GM12878 (cell line): Measurements from ENCODE around the gene PUS7L. TPM values are rescaled to one million over a fixed set of nuclear protein-coding genes. Genes with fewer than 3 reads are reported as not detected.

Experiments
- ATAC-seq: fragments of 200-7000 bp; cut with Tn5 transposase; 3 replicates; pipeline ENCODE4 v1.9.1; 2020; ENCODE audit warnings: mild to moderate bottlenecking, moderate library complexity
- Bru-seq: library from RNA; stranded (reverse); fragments of 400-500 nt; gene quantifications from one replicate; lab custom pipeline; 2021; lab: Mats Ljungman, UMichigan
- BruChase-seq, 2 experiments: library from RNA; stranded (reverse); fragments of 400-500 nt; gene quantifications; one replicate each; lab custom pipeline; 2021; lab: Mats Ljungman, UMichigan
- BruUV-seq: library from RNA; stranded (reverse); fragments of 400-500 nt; replicated peaks from 2 replicates; lab custom pipeline; 2021; lab: Mats Ljungman, UMichigan
- CTCF ChIA-PET: fragments of 300-600 bp; sonication (Branson Sonifier 250); formaldehyde crosslinking; extraction: SDS; loops from one replicate; lab custom pipeline; 2021; ENCODE audit warnings: inconsistent platforms; lab: Yijun Ruan, JAX
- POLR2A ChIA-PET: fragments of 350-600 bp; formaldehyde crosslinking; extraction: SDS; loops from one replicate; lab custom pipeline; 2021; ENCODE audit warnings: inconsistent platforms; lab: Charles Lee
- RAD21 ChIA-PET: fragments of 300-600 bp; sonication (Branson Sonifier 250); formaldehyde crosslinking; loops from one replicate; lab custom pipeline; 2023; ENCODE audit warnings: antibody characterized with exemption; ENCODE audit not compliant: unreplicated experiment; lab: Charles Lee
- SMC1A ChIA-PET: fragments of 300-600 bp; sonication (Branson Sonifier 250); formaldehyde crosslinking; loops from one replicate; lab custom pipeline; 2023; ENCODE audit not compliant: unreplicated experiment, uncharacterized antibody; lab: Charles Lee
- DNase-seq: peaks from one replicate; pipeline ENCODE4 v3.0.0-alpha.2; 2011; ENCODE audit warnings: low read depth, low spot score
- FAIRE-seq: peaks from 3 replicates; lab custom pipeline; 2011; peaks lifted over from hg19 to GRCh38; lab: Jason Lieb, UNC
- H2AFZ ChIP-seq: 2 replicates; pipeline ENCODE4 v1.6.0; 2011; ENCODE audit warnings: low read depth, low read length, control low read depth; ENCODE audit not compliant: control insufficient read depth
- H3K27ac ChIP-seq: 2 replicates; pipeline ENCODE4 v1.5.1; 2011; ENCODE audit warnings: control low read depth; ENCODE audit not compliant: control insufficient read depth, insufficient read depth
- H3K27me3 ChIP-seq, 2 experiments: replicated peaks in 1 of 2; 2 replicates each; pipeline versions ENCODE4 v1.6.0 to v1.6.1; 2011; ENCODE audit warnings: low read length in 1 of 2; ENCODE audit not compliant: control insufficient read depth in 2 of 2, insufficient read depth in 2 of 2
- H3K36me3 ChIP-seq, 2 experiments: 2 replicates each; pipeline ENCODE4 v1.5.1; 2011; ENCODE audit warnings: low read length in 1 of 2; ENCODE audit not compliant: control insufficient read depth in 2 of 2, insufficient read depth in 2 of 2
- H3K4me1 ChIP-seq: 2 replicates; pipeline ENCODE4 v1.6.1; 2011; ENCODE audit warnings: mild to moderate bottlenecking, low read length, moderate library complexity, mixed read lengths; ENCODE audit not compliant: control insufficient read depth, insufficient read depth
- H3K4me2 ChIP-seq: 2 replicates; pipeline ENCODE4 v1.6.0; 2011; ENCODE audit warnings: control low read depth; ENCODE audit not compliant: control insufficient read depth, insufficient read depth
- H3K4me3 ChIP-seq: fragments of 200-600 bp; sonication (generic); 2 replicates; pipeline ENCODE4 v1.5.1; 2016
- H3K79me2 ChIP-seq: 2 replicates; pipeline ENCODE4 v1.6.0; 2011; ENCODE audit warnings: low read length; ENCODE audit not compliant: control insufficient read depth, insufficient read depth
- H3K9ac ChIP-seq: 2 replicates; pipeline ENCODE4 v1.8.0; 2011; ENCODE audit warnings: low read length, control low read depth, mixed read lengths; ENCODE audit not compliant: control insufficient read depth, insufficient read depth
- H3K9me3 ChIP-seq: replicated peaks from 3 replicates; pipeline ENCODE4 v1.5.1; 2011; ENCODE audit warnings: mild to moderate bottlenecking, low read length; ENCODE audit not compliant: control insufficient read depth, insufficient read depth
- H4K20me1 ChIP-seq: 2 replicates; pipeline ENCODE4 v1.6.0; 2011; ENCODE audit not compliant: control insufficient read depth, insufficient read depth
- ATF7 ChIP-seq: fragments of 450-650 bp; IDR thresholded peaks from 2 replicates; pipeline ENCODE4 v1.6.1; 2016; ENCODE audit warnings: low read depth, mild to moderate bottlenecking
- EP300 ChIP-seq, 2 experiments: fragments of 150-350 bp in 1 of 2; IDR thresholded peaks; 2 replicates each; pipeline ENCODE4 v1.6.1; 2011 to 2012; ENCODE audit warnings: low read depth in 2 of 2, low read length in 2 of 2, borderline replicate concordance in 1 of 2, improper control_type of control experiment in 1 of 2, inconsistent platforms in 1 of 2; ENCODE audit not compliant: control insufficient read depth in 1 of 2
- GABPA ChIP-seq: IDR thresholded peaks from 2 replicates; pipeline ENCODE4 v1.6.1; 2014; ENCODE audit warnings: antibody characterized with exemption, low read depth, mild to moderate bottlenecking, inconsistent platforms
- MAX ChIP-seq: IDR thresholded peaks from 2 replicates; pipeline ENCODE4 v1.6.1; 2012; ENCODE audit warnings: low read depth, low read length, improper control_type of control experiment
- MEF2B ChIP-seq: fragments of 450-650 bp; IDR thresholded peaks from 2 replicates; pipeline ENCODE4 v1.6.1; 2018; ENCODE audit warnings: mild to moderate bottlenecking, moderate library complexity; ENCODE audit not compliant: partially characterized antibody, poor library complexity, severe bottlenecking
- NFIC ChIP-seq: IDR thresholded peaks from 2 replicates; pipeline ENCODE4 v1.6.1; 2012; ENCODE audit warnings: low read depth, mild to moderate bottlenecking, inconsistent platforms, low read length, moderate library complexity
- NFYA ChIP-seq: IDR thresholded peaks from 2 replicates; pipeline ENCODE4 v1.6.1; 2011; ENCODE audit warnings: low read depth, mild to moderate bottlenecking, low read length, improper control_type of control experiment, borderline replicate concordance
- RAD21 ChIP-seq: IDR thresholded peaks from 2 replicates; pipeline ENCODE4 v1.6.1; 2011; ENCODE audit warnings: mild to moderate bottlenecking, low read depth, low read length, moderate library complexity; ENCODE audit not compliant: insufficient read depth
- RELA ChIP-seq: fragments of 450-650 bp; IDR thresholded peaks from 2 replicates; pipeline ENCODE4 v1.8.0; 2014; ENCODE audit warnings: borderline replicate concordance; ENCODE audit not compliant: partially characterized antibody
- SKIL ChIP-seq: fragments of 450-650 bp; IDR thresholded peaks from 2 replicates; pipeline ENCODE4 v1.6.1; 2017; ENCODE audit warnings: mild to moderate bottlenecking, low read depth, inconsistent platforms; ENCODE audit not compliant: poor library complexity, severe bottlenecking
- SMAD5 ChIP-seq: IDR thresholded peaks from 2 replicates; pipeline ENCODE4 v1.6.1; 2016; ENCODE audit warnings: antibody characterized with exemption, low read depth
- SMC3 ChIP-seq: IDR thresholded peaks from 2 replicates; pipeline ENCODE4 v1.6.1; 2011; ENCODE audit warnings: low read length, improper control_type of control experiment, borderline replicate concordance
- YBX1 ChIP-seq: fragments of 450-650 bp; IDR thresholded peaks from 2 replicates; pipeline ENCODE4 v1.6.1; 2016; ENCODE audit warnings: antibody characterized with exemption
- ZZZ3 ChIP-seq: IDR thresholded peaks from 2 replicates; pipeline ENCODE4 v1.6.1; 2011; ENCODE audit warnings: low read depth; ENCODE audit not compliant: control insufficient read depth, insufficient read length
- WGBS: methylation state at CpG from one replicate; pipeline ENCODE4 v1.1.6; 2016; ENCODE audit warnings: low lambda C conversion rate; ENCODE audit not compliant: insufficient replicate concordance, insufficient coverage; ENCODE audit errors: missing lambda C conversion rate; 5-methylcytosine and 5-hydroxymethylcytosine counted together
- in situ Hi-C: fragments of 300-500 bp; cut with MboI; formaldehyde crosslinking; loops from 9 replicates; pipeline ENCODE4 v1.14.3; 2018; ENCODE audit warnings: mixed read lengths
- intact Hi-C: fragments of 100-400 bp; cut with micrococcal nuclease; formaldehyde crosslinking; loops from one replicate; pipeline ENCODE4 v1.14.2; 2022; ENCODE audit not compliant: unreplicated experiment
- long read RNA-seq, 2 experiments: library from polyadenylated mRNA; unstranded; transcript quantifications; one replicate each; pipeline ENCODE4 v2.0.0, GENCODE V29; 2019 to 2020
- polyA minus RNA-seq, 3 experiments: library from RNA; depleted of rRNA, polyadenylated mRNA; stranded (reverse); fragments of >200 nt; gene quantifications; 2 replicates each; pipeline ENCODE4 v1.2.3, GENCODE V29; 2011
- polyA plus RNA-seq, 11 experiments: library from polyadenylated mRNA; depleted of rRNA in 4 of 11; unstranded in 6 of 11; stranded (reverse) in 5 of 11; fragments of >200 nt; fragmentation: Nextera tagmentation in 4 of 11; fragmentation: Illumina TruSeq in 1 of 11; extraction: Ambion mirVana in 4 of 11; extraction: Trizol in 1 of 11; gene quantifications; 1 replicate in 1 of 11; 2 replicates in 10 of 11; pipeline versions ENCODE4 v1.2.1 to v1.2.3, GENCODE V29; 2011 to 2016; ENCODE audit warnings: inconsistent platforms in 2 of 11, missing spikeins in 2 of 11, low read depth in 1 of 11
- total RNA-seq, 4 experiments: library from RNA; depleted of rRNA in 3 of 4; stranded (reverse); fragments of >200 nt in 3 of 4; fragmentation: Illumina TruSeq in 1 of 4; extraction: Trizol in 1 of 4; gene quantifications; 2 replicates each; pipeline versions ENCODE4 v1.2.1 to v1.2.3, GENCODE V29; 2013 to 2021

The PUS7L gene
- 68.2 and 69.9 TPM in 2 replicates for total RNA-seq (2013; cell fraction: nucleolus; rRNA removed)
- total RNA-seq (2014; rRNA removed) (14.1 and 17.7 TPM in 2 replicates), total RNA-seq (2014; rRNA removed; fragmentation: Illumina TruSeq; extraction: Trizol) (23.3 and 26.3 TPM in 2 replicates), total RNA-seq (2021) (18.1 and 21.7 TPM in 2 replicates), polyA plus RNA-seq (2011; rRNA removed) (17.4 and 31.0 TPM in 2 replicates), polyA plus RNA-seq (2014; fragmentation: Illumina TruSeq; extraction: Trizol) (13.6 and 19.2 TPM in 2 replicates), polyA plus RNA-seq (2014; fragmentation: Nextera tagmentation; extraction: Ambion mirVana) (10 to 100 TPM in 1 of 2 experiments, 1 to 10 TPM in 1; 9.2 to 42.1 TPM), polyA plus RNA-seq (2014; rRNA removed) (5.6 and 7.2 TPM in 2 replicates), polyA plus RNA-seq (2016; fragmentation: Nextera tagmentation; extraction: Ambion mirVana) (10 to 100 TPM; 32.2 to 36.9 TPM), polyA minus RNA-seq (2011; rRNA and poly(A)+ RNA removed) (18.0 and 33.6 TPM in 2 replicates), Bru-seq, nascent RNA (percentile 78 among the genes with signal in this experiment), BruChase-seq, experiment 1, labeled RNA remaining after a 6-hour chase (percentile 80 among the genes with signal in this experiment), BruChase-seq, experiment 2, labeled RNA remaining after a 2-hour chase (percentile 87 among the genes with signal in this experiment)
- polyA plus RNA-seq (2011; ENCODE audit: low read depth): 2.6 TPM
- polyA plus RNA-seq (2011; cell fraction: cytosol; rRNA removed): 3.7 and 4.6 TPM in 2 replicates
- 10.7 and 11.9 TPM in 2 replicates for polyA plus RNA-seq (2011; cell fraction: nucleus; rRNA removed)
- polyA plus RNA-seq (2012): 4.3 and 7.2 TPM in 2 replicates
- 6.0 and 10.3 TPM in 2 replicates for polyA minus RNA-seq (2011; cell fraction: cytosol; rRNA and poly(A)+ RNA removed)
- polyA minus RNA-seq (2011; cell fraction: nucleus; rRNA and poly(A)+ RNA removed): 12.1 and 19.7 TPM in 2 replicates
- long read RNA-seq, experiment 1, partial matches to known transcripts: 12 of 18 reads
- long read RNA-seq, experiment 1, other reads (novel, unspliced or antisense): 5 of 18 reads
- long read RNA-seq, experiment 2, full-length matches to known transcripts: 9 of 132 reads
- long read RNA-seq, experiment 2, partial matches to known transcripts: 114 of 132 reads
- long read RNA-seq, experiment 2, other reads (novel, unspliced or antisense): 9 of 132 reads

DNA sequence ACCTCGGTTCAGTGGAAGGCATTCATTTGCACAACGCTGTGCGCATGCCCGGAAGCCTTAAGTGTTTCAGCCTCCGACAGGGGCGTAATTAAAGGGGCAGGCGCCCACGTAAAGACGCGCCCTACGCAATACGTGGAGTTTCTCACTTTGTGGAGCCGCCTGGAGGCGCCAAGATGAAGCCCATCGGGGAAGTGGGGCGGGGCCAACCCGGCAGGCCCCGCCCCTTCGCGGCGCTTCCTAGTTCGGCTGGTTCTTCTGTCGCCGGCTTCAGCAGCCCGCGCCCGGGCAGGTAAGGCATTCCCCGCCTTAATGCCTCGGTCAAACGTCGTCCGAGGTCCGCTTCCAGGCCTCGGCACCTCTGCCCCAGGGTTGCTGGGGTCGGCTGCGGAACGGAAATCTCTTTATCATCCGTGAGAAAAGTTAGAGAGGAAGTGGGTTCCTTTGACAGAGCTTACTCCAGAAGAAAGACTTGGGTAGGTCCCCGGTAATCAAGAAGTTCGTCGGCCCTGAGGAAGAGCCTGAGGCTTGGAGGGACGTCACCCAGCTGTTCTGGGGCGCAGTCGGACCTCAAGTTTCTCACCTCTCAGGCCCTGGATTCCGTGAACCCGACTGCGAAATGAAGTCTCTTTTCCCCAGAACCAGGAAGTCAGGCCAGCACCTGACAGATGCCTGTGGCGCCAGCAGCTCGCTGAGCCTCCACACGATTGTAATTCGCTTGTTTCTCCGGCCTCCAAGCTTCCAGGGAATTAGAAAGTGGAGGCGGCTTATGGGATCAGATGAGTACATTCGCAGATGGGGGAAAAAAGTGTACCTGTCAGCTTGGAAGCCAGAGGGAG is at the start of gene PUS7L, which contains the start of gene IRAK4:
Gene PUS7L (minus strand): TSS at position 63 of the 836 bp plus-strand sequence. CDS start 3,545 bp downstream, outside the sequence.
Gene IRAK4 (plus strand): TSS at position 224 of the 836 bp plus-strand sequence. CDS start 9,161 bp downstream, outside the sequence.
- in situ Hi-C loops: no loop called here
- intact Hi-C loops: loop anchor here (5.0 kb wide), 1 partner anchor 1292 kb away; no protein-coding TSS in a partner anchor
- Histone ChIP-seq H3K27ac (peak within 1 kb of the TSS; percentile 96), H3K36me3 (no peaks in the 10 kb centered on the region), H3K9ac (peak within 1 kb of the TSS; percentile 97), H3K4me3 (peak within 1 kb of the TSS; percentile 84), H2AFZ (peak within 1 kb of the TSS; percentile 91), H3K4me2 (peak within 1 kb of the TSS; percentile 85), H3K9me3 (no peaks in the 10 kb centered on the region), H3K27me3 (no peaks in the 10 kb centered on the region), H3K79me2 (peaks cover 52% of the 10 kb centered on the region), H4K20me1 (no peaks in the 10 kb centered on the region), H3K4me1 (0 out of 2 replicates have a peak, but pooled peaks cover 4% of the 10 kb centered on the region)
- FAIRE-seq (peak; percentile 92), DNase-seq (peak; percentile 87), ATAC-seq (peak; percentile 92)
- 1% methylated on average over 54 of the region's 54 CpGs for WGBS
- ChIA-PET CTCF (interaction anchor here (0.6 to 3.1 kb wide), 18 partner anchors 9 to 612 kb away, joined by 3 to 27 read pairs (median 4); partner anchors contain the start of gene TWF1), POLR2A (interaction anchor here (0.6 to 4.1 kb wide), 7 partner anchors 10 to 124 kb away, joined by 3 to 24 read pairs (median 3); partner anchors contain the start of gene TWF1), RAD21 (interaction anchor here (0.7 to 2.8 kb wide), 7 partner anchors 11 to 124 kb away, joined by 3 to 20 read pairs (median 3); partner anchors contain the start of gene TWF1), SMC1A (interaction anchor here (0.7 to 3.0 kb wide), 9 partner anchors 9 to 123 kb away, joined by 3 to 27 read pairs (median 5); partner anchors contain the start of gene TWF1)
- TSS peak; percentile 67 for BruUV-seq
- TF ChIP-seq SMC3: no peak; the same call in 1 of the 2 replicates
- no peak for TF ChIP-seq ATF7
- TF ChIP-seq SMAD5: peak; percentile 70
- TF ChIP-seq YBX1: no peak
- TF ChIP-seq GABPA: no peak
- no peak for TF ChIP-seq NFIC
- no peak for TF ChIP-seq RELA
- TF ChIP-seq EP300 (IDR thresholded peaks at IDR 0.05; ENCODE audit: borderline replicate concordance in 1 of 2, control insufficient read depth in 1 of 2, low read depth in 2 of 2, low read length in 2 of 2): no peak
- TF ChIP-seq SKIL: no peak
- TF ChIP-seq NFYA: no peak
- no peak for TF ChIP-seq MAX
- no peak for TF ChIP-seq ZZZ3
- TF ChIP-seq RAD21: peak; percentile 43; the same call in 1 of the 2 replicates
- no peak for TF ChIP-seq MEF2B
